ENCODE data around the gene CREB3L2.
"Not testable (repeated sequence)": the region's sequence is repeated elsewhere in the genome, so short reads cannot be mapped to it uniquely, and the experiment has no call there.

CREB3L2 gene

DNA sequence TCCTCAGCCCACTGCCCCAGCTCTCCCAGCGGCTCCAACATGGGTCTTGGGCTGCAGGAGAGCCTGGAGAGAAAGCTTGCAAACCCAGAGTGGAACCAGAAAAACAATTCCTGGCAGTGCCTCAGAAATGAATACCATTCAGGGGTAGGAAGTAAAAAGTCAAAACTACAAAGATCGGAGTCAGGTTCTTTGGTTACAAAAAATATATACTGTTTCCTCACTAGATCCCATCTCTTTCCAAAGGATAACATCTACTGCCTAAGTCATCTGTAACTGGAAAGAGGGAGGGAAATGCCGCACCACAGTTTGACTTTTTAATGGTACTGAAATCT, 14.9 kb downstream of the CREB3L2 start:
- no peak for DNase-seq

- DNase-seq: no peak
These were observed 15.5 kb downstream of the CREB3L2 start for GRCh38 chr7:137986252-137987017.

DNA sequence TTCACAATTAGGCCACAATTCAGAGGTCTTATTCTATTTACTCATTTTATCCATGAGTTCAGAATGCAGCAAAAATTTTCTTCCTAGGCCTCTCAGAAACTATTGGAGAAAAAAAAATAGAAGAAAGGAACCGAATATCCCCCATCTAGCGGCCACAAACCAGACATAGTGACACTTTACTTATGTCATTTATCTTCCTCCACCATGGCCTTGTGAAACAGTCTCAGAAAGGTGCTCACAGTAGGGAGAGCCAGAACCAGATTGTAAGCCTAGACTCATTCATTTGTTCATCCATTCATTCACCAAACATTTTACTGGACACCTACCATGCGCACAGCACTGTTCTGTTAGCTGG, 16.0 kb downstream of the CREB3L2 start:
- no peak for DNase-seq

GRCh38 chr7:137985253-137985896, 16.5 kb downstream of the CREB3L2 start:
- no peak for DNase-seq

GRCh38 chr7:137984181-137985041, 17.5 kb downstream of the CREB3L2 start:
- no peak for DNase-seq

- DNase-seq: no peak
These were observed 18.4 kb downstream of the CREB3L2 start for GRCh38 chr7:137983323-137984008.

DNA sequence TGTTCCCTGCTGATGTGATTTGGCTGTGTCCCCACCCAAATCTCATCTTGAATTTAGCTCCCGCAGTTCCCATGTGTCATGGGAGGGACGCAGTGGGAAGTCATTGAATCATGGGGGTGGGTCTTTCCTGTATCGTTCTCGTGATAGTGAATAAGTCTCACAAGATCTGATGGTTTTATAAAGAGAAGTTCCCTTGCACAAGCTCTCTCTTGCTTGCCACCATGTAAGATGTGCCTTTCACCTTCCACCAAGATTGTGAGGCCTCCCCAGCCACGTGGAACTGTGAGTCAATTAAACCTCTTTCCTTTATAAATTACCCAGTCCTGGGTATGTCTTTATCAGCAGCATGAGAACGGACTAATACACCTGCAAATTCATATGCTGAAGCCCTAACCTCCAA, 19.5 kb downstream of the CREB3L2 start:
- DNase-seq: not testable (repeated sequence)

DNA sequence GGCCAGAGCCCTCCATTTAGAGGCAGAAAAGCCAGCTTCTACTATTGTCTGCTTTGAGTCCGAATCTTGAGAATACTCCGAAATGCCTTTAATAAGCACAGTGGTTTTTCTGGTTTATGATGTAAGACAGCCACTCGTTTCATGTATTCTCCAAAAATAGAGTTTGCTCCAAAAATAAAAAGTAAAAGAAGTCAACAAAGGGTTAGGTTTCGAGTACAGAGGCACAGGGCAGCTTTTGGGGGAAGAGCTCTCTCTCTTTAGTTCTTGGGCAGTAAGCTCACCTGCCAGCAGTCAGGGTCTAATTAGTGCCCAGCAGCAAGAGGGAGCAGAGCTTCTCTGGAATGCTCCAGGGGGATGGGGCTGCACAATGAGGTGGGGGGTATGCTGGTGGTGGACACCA, 20.2 kb downstream of the CREB3L2 start:
- no peak for DNase-seq

- no peak for DNase-seq
These were observed 20.7 kb downstream of the CREB3L2 start for GRCh38 chr7:137981175-137981574.

DNA sequence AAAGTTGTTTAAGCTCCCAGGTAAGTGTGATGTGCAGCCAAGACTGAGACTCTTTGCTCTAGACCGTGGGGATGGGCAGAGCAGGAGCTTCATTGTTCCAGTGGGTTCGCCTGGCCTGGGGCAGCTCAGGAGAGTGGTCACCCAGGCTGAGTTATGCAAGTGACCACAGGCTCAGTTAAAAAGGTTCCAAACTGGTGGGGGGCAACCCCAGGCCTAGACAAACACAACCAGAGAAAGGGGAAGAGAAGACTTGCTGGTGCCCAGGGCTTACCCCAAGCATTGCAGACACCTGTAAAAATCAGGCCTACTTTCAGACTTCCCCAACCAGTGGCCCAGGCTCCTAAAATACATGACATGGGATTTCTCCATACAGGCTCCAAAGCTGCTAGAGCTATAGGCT, 21.6 kb downstream of the CREB3L2 start:
- DNase-seq: no peak

DNA sequence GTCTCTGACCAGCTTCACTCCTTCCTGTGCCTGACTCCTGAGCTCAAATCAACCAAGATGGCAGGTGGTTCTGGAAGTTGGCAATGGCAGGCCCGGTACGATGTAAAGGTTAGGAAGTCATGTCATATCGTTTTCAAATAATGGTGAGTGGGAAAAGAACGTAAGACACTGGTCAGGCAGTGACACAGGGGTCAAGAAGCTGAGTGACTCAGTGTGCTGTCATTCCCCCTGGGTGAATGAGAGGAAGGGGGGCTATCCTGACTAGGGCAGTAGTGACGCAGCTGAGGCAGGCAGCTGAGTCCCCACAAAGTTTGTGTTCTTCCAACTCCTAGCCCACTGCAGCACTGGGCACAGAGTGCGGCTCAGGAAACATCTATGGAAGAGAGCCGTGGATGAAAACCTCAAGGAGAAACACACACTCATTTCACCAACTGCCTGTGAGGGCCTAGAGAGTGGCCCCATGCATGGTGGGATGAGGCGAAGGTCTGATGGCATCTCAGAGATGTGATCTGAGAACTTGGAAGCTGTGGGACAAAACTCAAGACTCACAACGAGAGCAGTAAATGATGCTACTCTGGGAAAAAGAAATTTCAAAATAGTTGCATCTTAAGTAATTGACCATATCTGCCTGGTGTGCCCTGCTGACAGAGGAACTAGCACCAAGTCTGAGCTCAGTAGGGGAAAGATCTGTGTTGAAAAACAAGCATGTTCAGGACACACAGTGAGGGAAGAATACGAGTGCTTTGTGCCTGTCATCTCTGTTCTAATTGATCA, 23.2 kb downstream of the CREB3L2 start:
- DNase-seq: no peak

- DNase-seq: no peak
These were observed 24.7 kb downstream of the CREB3L2 start for GRCh38 chr7:137977173-137977572.

- no peak for DNase-seq
These were observed 25.2 kb downstream of the CREB3L2 start for GRCh38 chr7:137976696-137977095.

GRCh38 chr7:137976232-137976631, 25.7 kb downstream of the CREB3L2 start:
- DNase-seq: no peak

- DNase-seq: no peak
These were observed 26.1 kb downstream of the CREB3L2 start for GRCh38 chr7:137975768-137976167.

GRCh38 chr7:137975221-137975620, 26.7 kb downstream of the CREB3L2 start:
- no peak for DNase-seq

DNA sequence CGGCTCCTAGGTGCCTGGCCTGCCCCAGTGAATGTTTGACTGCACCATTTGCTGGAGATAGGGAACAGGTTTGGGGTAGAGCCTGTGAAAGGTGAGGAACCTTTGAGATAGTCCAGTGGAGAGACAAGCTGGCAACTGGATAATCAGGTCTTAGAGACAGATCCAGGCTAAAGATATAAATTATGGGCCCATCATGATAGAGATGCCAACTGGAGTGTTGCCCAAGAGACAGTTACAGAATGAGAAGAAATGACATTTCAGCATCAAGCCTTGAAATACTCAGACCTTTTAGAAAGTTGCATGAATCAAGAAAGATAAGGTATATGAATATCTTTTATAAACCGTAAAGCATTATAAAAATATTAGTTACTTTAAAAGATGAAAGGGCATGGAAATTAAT, 27.1 kb downstream of the CREB3L2 start:
- no peak for DNase-seq

DNA sequence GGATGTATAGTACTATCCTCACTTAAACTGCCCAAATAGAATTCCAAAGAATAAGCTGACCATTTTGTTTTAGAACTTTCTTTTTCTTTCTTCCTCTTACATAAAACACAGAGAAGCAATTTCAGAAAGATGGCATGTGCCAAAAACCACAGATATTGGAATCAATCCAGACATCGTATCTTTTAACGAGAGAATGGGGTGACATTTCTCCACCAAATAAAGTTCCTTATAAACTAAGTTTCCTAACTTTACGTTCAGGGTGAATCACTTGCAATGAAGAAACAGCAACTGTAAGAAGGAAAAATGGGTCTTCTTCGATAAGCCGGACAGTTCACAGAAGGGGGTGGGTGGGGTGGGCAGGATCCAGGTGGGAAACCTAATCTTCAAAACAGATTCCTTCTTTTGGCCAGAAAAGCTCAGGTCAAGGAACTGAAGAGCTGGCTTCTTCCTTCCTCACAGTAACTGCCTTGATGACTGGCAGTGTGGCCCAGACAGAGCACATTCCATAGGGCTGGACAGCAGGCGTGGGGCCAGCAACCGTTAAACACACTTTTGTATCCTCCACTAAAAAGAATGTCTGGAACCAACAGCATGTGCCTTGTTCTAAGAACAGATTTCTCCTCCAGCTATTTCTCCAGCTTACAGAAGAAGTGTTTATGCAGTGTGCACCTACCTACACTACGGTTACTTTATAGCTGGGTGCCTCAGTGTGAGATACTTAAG, 31.5 kb downstream of the CREB3L2 start:
- no peak for DNase-seq

GRCh38 chr7:137969828-137970227, 32.1 kb downstream of the CREB3L2 start:
- DNase-seq: no peak

DNA sequence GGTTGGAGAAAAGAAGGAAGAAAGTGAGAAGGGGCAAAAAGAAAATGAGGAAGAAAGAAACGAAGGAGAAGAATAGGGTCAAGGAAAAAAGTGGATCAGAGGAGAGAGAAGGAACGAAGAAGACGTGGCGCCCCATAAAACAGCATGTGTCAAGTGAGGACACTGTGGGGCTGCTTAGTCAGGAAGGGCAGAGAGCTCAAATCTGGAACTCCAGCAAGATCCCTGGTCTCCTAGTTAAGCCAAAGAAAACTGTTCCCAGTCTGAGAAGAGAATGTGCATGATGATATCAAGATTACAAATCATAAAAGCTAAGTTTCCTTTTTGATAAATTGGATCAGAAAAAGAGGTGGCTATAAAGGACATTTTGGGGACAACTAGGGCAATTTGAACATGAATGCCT, 33.0 kb downstream of the CREB3L2 start:
- no peak for DNase-seq

DNA sequence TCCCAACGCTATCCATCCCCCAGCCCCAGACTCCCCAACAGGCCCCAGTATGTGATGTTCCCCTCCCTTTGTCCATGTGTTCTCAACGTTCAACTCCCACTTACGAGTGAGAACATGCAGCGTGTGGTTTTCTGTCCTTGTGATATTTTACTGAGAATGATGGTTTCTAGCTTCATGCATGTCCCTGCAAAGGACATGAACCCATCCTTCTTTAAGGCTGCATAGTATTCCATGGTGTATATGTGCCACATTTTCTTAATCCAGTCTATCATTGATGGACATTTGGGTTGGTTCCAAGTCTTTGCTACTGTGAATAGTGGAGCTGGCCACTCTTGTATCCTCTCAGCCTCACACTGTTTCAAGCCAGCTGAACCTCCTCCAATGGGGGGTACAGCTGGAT, 33.5 kb downstream of the CREB3L2 start:
- not testable (repeated sequence) for DNase-seq

All from NCI-H1105 (cell line).